ENCODE measurements around the gene DOK5. TPM values are rescaled to one million over a fixed set of nuclear protein-coding genes. Genes with fewer than 3 reads are reported as not detected.

Gene DOK5
- total and polyA plus RNA-seq, 12 donors, result 0.29 to 2.0 (median 1.2) TPM; not detected in 1

DNA sequence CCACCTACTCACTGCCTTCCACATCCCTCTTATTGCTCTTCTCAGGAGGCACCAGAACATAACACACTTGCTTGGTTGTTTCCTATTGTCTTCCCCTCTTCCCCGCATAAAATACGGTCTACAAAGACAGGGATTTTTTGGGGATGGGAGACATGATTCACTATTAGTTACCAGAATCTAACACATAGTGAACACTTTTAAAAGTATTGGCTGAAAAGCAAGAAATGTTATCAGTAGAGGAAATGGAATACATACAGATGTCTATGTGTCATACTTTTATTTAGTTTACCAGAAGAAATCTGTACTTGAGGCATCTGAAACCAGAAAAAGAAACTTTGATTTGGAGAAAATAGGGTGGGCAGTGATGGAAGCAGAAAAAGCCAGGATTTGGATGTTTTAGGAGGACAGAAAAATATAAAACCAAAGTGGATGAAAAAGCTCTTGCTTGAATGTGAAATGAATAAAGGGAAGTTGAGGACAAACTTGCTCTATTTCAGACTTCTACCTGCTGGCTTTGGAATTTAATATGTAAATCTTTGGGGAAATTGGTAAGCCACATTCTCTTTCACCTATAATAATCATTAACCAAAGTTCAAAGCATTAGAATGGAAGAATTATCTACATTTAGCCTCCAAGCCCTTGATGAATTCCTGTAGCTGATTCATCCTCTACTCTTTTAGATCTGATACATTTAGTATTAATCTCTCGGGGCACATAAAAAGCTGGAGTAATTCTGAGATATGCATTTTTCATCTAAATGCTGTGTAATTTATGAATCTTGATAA is 82.6 kb downstream of the DOK5 start:
- Histone ChIP-seq H3K4me1 (replicated peaks in 1 of 2) (no peaks in the 10 kb centered on the region), H3K9me3 (replicated peaks in 1 of 3) (no peaks in the 10 kb centered on the region), H3K4me3 (no peak overlapping the region), H3K36me3 (replicated peaks in 1 of 2) (no peaks in the 10 kb centered on the region), H3K27me3 (no peaks in the 10 kb centered on the region), H3K27ac (no peak overlapping the region)
- 82 to 92% (median 84%) methylated on average over 3 of the region's 3 CpGs for WGBS, 4 donors
- intact Hi-C loops (cut with DNase I), result no loop called here
- DNase-seq, result no peak
- TF ChIP-seq, protein P1, sequence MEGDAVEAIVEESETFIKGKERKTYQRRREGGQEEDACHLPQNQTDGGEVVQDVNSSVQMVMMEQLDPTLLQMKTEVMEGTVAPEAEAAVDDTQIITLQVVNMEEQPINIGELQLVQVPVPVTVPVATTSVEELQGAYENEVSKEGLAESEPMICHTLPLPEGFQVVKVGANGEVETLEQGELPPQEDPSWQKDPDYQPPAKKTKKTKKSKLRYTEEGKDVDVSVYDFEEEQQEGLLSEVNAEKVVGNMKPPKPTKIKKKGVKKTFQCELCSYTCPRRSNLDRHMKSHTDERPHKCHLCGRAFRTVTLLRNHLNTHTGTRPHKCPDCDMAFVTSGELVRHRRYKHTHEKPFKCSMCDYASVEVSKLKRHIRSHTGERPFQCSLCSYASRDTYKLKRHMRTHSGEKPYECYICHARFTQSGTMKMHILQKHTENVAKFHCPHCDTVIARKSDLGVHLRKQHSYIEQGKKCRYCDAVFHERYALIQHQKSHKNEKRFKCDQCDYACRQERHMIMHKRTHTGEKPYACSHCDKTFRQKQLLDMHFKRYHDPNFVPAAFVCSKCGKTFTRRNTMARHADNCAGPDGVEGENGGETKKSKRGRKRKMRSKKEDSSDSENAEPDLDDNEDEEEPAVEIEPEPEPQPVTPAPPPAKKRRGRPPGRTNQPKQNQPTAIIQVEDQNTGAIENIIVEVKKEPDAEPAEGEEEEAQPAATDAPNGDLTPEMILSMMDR (IDR thresholded peaks at IDR 0.05), result no peak
- TF ChIP-seq POLR2A (IDR thresholded peaks at IDR 0.05), result no peak

DNA sequence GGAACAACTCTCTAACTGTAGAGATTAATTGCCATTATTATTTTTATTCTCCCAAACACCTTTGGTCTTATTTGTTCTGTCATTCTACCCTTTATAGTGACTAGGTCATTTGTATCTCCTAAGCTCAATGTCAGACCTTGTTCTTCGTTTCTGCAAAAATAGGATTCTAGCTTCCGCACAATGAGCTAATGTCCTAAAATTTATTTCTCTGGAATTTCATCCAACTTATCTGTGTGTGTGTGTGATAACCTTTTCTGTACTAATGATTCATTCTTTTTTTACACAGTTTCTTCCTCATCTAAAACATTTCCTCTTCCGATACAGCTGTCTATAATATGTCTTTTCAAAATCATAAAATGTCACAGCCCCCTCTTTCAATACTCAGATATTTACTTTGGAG is 84.5 kb downstream of the DOK5 start:
- TF ChIP-seq POLR2A (IDR thresholded peaks at IDR 0.05), result no peak
- TF ChIP-seq, protein P1 (IDR thresholded peaks at IDR 0.05), result no peak
- Histone ChIP-seq H3K36me3 (replicated peaks in 1 of 2) (no peaks in the 10 kb centered on the region), H3K4me1 (replicated peaks in 1 of 2) (no peaks in the 10 kb centered on the region), H3K9me3 (replicated peaks in 1 of 3) (no peaks in the 10 kb centered on the region), H3K27me3 (no peaks in the 10 kb centered on the region), H3K27ac (no peak overlapping the region), H3K4me3 (no peak overlapping the region)
- no peak for DNase-seq
- intact Hi-C loops (cut with DNase I), result no loop called here
- 57 to 69% (median 62%) methylated on average over 3 of the region's 3 CpGs for WGBS, 4 donors

DNA sequence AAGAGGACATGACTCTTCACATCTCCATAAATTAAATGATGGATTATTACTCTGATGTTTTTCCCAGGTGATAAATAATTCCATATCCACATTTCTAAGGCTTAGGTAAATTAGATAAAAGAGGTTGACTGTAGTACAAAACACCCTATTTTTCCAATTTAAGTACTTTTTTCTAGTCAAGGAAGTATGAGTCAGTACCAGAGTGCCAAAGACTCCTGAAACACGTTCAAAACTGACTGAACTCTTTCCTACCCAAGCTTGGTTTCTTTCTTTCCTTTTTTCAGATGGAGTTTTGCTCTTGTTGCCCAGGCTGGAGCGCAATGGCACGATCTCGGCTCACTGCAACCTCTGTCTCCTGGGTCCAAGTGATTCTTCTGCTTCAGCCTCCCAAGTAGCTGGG is 85.0 kb downstream of the DOK5 start:
- TF ChIP-seq POLR2A (IDR thresholded peaks at IDR 0.05), result no peak
- TF ChIP-seq, protein P1 (IDR thresholded peaks at IDR 0.05), result no peak
- Histone ChIP-seq H3K9me3 (replicated peaks in 1 of 3) (no peaks in the 10 kb centered on the region), H3K27me3 (no peaks in the 10 kb centered on the region), H3K4me1 (replicated peaks in 1 of 2) (no peaks in the 10 kb centered on the region), H3K4me3 (no peak overlapping the region), H3K27ac (no peak overlapping the region), H3K36me3 (replicated peaks in 1 of 2) (no peaks in the 10 kb centered on the region)
- DNase-seq, result no peak
- intact Hi-C loops (cut with DNase I), result no loop called here
- WGBS, 4 donors, result 73 to 79% (median 75%) methylated on average over 4 of the region's 4 CpGs

DNA sequence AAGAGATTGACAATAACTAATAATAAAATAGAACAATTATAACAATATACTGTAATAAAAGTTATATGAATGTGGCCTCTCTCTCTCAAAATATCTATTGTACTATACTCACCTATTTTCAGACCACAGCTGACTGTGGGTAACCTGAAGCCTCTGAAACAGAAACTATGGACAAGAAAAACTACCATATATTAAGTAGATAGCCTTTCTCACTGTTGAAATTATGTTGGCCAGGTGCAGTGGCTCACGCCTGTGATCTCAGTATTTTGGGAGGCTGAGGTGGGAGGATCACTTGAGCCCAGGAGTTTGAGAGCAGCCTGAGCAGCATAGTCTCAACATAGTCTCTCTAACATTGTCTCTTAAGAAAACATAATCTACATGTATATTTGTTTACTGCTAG is 89.9 kb downstream of the DOK5 start:
- TF ChIP-seq, protein P1 (IDR thresholded peaks at IDR 0.05), result no peak
- TF ChIP-seq POLR2A (IDR thresholded peaks at IDR 0.05), result no peak
- Histone ChIP-seq H3K9me3 (replicated peaks in 1 of 3) (no peaks in the 10 kb centered on the region), H3K36me3 (replicated peaks in 1 of 2) (no peaks in the 10 kb centered on the region), H3K27me3 (no peaks in the 10 kb centered on the region), H3K4me1 (replicated peaks in 1 of 2) (no peaks in the 10 kb centered on the region), H3K27ac (no peak overlapping the region), H3K4me3 (no peak overlapping the region)
- intact Hi-C loops (cut with DNase I), result no loop called here
- DNase-seq, result no peak
- 69 to 87% (median 85%) methylated on average over 1 of the region's 1 CpG for WGBS, 4 donors

Measured in adrenal gland (tissue), 12 donors.